PFSK-1 (cell line): ENCODE results near the gene CUL1.

ENCODE experiments used
- FOXP2 ChIP-seq: optimal IDR thresholded peaks from 2 replicates; pipeline ENCODE3; 2011; ENCODE audit warnings: borderline replicate concordance, control low read depth, inconsistent platforms; ENCODE audit not compliant: insufficient read depth; ENCODE audit errors: extremely low read length, extremely low read depth
- POLR2AphosphoS5 ChIP-seq: IDR thresholded peaks from 2 replicates; pipeline ENCODE4 v1.6.1; 2012; ENCODE audit warnings: low read depth, mild to moderate bottlenecking, control low read depth, low read length, moderate library complexity
- SIN3A ChIP-seq: IDR thresholded peaks from 2 replicates; pipeline ENCODE4 v1.6.1; 2012; ENCODE audit warnings: mild to moderate bottlenecking, low read length, moderate library complexity, borderline replicate concordance; ENCODE audit not compliant: insufficient read depth
- TAF1 ChIP-seq: IDR thresholded peaks from 2 replicates; pipeline ENCODE4 v1.6.1; 2012; ENCODE audit warnings: low read length, control low read depth, borderline replicate concordance; ENCODE audit not compliant: insufficient read depth
- TF ChIP-seq, protein P1 (sequence below), 2 experiments: IDR thresholded peaks; 2 replicates each; pipeline versions ENCODE4 v1.6.1 to v1.8.0; 2011 to 2012; ENCODE audit warnings: low read depth in 2 of 2, low read length in 2 of 2, control low read depth in 1 of 2, inconsistent platforms in 1 of 2, mild to moderate bottlenecking in 1 of 2, moderate library complexity in 1 of 2; ENCODE audit not compliant: insufficient read depth in 1 of 2

DNA sequence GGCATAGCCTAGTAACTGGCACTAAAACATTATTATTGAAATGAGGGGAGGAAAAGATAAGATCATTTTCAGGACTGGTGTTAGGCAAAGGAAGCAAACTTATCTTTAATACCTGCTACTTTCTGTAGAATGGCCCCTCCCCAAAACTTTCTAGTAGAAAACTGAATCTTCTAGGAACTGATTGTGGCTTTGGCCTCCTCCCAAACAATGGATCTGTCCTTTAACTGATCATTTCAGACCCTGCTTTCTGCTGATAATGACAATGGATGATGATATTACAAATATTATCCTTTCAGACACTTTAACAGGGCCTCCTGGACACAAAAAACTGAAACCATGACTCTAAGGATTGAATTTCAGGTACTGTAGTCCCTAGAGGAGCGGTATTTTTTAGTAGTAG is 130.3 kb downstream of the CUL1 start:
- TF ChIP-seq POLR2AphosphoS5 (no peak), TAF1 (no peak), SIN3A (no peak), FOXP2 (no peak)
- TF ChIP-seq, protein P1, sequence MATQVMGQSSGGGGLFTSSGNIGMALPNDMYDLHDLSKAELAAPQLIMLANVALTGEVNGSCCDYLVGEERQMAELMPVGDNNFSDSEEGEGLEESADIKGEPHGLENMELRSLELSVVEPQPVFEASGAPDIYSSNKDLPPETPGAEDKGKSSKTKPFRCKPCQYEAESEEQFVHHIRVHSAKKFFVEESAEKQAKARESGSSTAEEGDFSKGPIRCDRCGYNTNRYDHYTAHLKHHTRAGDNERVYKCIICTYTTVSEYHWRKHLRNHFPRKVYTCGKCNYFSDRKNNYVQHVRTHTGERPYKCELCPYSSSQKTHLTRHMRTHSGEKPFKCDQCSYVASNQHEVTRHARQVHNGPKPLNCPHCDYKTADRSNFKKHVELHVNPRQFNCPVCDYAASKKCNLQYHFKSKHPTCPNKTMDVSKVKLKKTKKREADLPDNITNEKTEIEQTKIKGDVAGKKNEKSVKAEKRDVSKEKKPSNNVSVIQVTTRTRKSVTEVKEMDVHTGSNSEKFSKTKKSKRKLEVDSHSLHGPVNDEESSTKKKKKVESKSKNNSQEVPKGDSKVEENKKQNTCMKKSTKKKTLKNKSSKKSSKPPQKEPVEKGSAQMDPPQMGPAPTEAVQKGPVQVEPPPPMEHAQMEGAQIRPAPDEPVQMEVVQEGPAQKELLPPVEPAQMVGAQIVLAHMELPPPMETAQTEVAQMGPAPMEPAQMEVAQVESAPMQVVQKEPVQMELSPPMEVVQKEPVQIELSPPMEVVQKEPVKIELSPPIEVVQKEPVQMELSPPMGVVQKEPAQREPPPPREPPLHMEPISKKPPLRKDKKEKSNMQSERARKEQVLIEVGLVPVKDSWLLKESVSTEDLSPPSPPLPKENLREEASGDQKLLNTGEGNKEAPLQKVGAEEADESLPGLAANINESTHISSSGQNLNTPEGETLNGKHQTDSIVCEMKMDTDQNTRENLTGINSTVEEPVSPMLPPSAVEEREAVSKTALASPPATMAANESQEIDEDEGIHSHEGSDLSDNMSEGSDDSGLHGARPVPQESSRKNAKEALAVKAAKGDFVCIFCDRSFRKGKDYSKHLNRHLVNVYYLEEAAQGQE (IDR thresholded peaks at IDR 0.05; ENCODE audit: insufficient read depth in 1 of 2, low read depth in 2 of 2, low read length in 2 of 2), result no peak
